Erythroblast (primary cell): Measurements from ENCODE around the gene HTR5A.

Experiments used
- GATA1 ChIP-seq: IDR thresholded peaks from 2 replicates; pipeline ENCODE4 v1.6.1; 2011; ENCODE audit warnings: low read depth, mild to moderate bottlenecking, control low read depth, low read length, moderate library complexity
- POLR2A ChIP-seq: IDR thresholded peaks from 2 replicates; pipeline ENCODE4 v1.6.1; 2011; ENCODE audit warnings: mild to moderate bottlenecking, low read length

DNA sequence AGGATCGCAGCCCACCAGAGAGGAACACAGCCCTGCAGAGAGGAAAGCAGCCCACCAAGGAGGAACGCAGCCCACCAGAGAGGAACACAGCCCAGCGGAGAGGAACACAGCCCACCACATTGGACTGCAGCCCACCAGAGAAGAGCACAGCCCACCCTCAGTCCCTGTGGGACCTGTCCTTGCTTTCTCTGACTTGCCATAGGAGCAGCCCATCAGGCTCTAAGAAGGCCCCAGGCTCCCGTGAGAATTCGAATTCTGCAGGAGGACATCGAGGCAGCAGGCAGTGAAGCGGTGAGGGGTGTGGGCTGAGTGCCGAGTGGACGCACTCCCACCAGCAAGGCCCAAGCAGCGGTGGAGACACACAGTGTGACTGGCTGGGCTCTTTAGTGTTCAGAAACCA is 59.1 kb downstream of the HTR5A start:
- TF ChIP-seq POLR2A (no peak), GATA1 (no peak)
